Neuronal stem cell (in vitro differentiated cells): ENCODE results near the gene RAB11FIP5.

Experiments
- DNase-seq: peaks from one replicate; pipeline ENCODE4 v3.0.0-alpha.2; 2013; ENCODE audit warnings: low spot score
- H2AFZ ChIP-seq: one replicate; pipeline ENCODE4 v1.6.1; 2013; ENCODE audit warnings: mild to moderate bottlenecking, low read length, inconsistent platforms
- H2AK5ac ChIP-seq: 2 replicates; pipeline ENCODE4 v1.6.1; 2013; ENCODE audit warnings: low read depth, mild to moderate bottlenecking, inconsistent platforms, low read length, moderate library complexity, mixed read lengths
- H2BK120ac ChIP-seq: 2 replicates; pipeline ENCODE4 v1.6.1; 2013; ENCODE audit warnings: low read depth, mild to moderate bottlenecking, inconsistent platforms, low read length, moderate library complexity, mixed read lengths
- H2BK12ac ChIP-seq: one replicate; pipeline ENCODE4 v1.6.1; 2013; ENCODE audit warnings: low read length, inconsistent platforms
- H2BK15ac ChIP-seq: 2 replicates; pipeline ENCODE4 v1.6.1; 2013; ENCODE audit warnings: mild to moderate bottlenecking, low read length, inconsistent platforms, mixed read lengths
- H2BK5ac ChIP-seq: one replicate; pipeline ENCODE4 v1.6.1; 2013; ENCODE audit warnings: inconsistent platforms, mild to moderate bottlenecking, low read length, moderate library complexity
- H3K14ac ChIP-seq: one replicate; pipeline ENCODE4 v1.6.1; 2013; ENCODE audit warnings: low read length, inconsistent platforms
- H3K18ac ChIP-seq: 2 replicates; pipeline ENCODE4 v1.6.1; 2013; ENCODE audit warnings: low read length, inconsistent platforms
- H3K23ac ChIP-seq: 2 replicates; pipeline ENCODE4 v1.6.1; 2013; ENCODE audit warnings: low read depth, mild to moderate bottlenecking, mixed read lengths, low read length, inconsistent platforms; ENCODE audit not compliant: poor library complexity
- H3K27ac ChIP-seq: replicated peaks from 3 replicates; pipeline ENCODE4 v1.5.1; 2013; ENCODE audit warnings: low read length, inconsistent platforms
- H3K27me3 ChIP-seq, 3 experiments: 2 replicates each; pipeline ENCODE4 v1.6.1; 2013; ENCODE audit warnings: low read length in 3 of 3, mild to moderate bottlenecking in 2 of 3, inconsistent platforms in 1 of 3, low read depth in 1 of 3, mixed read lengths in 1 of 3, moderate library complexity in 1 of 3; ENCODE audit not compliant: control insufficient read depth in 3 of 3, insufficient read depth in 3 of 3
- H3K36me3 ChIP-seq, 2 donors: replicated peaks in 1 of 2; 2 replicates each; pipeline ENCODE4 v1.6.1; 2013; ENCODE audit warnings: low read length in 2 of 2; ENCODE audit not compliant: control insufficient read depth in 2 of 2, insufficient read depth in 2 of 2
- H3K4ac ChIP-seq: 2 replicates; pipeline ENCODE4 v1.6.1; 2013; ENCODE audit warnings: inconsistent platforms, mild to moderate bottlenecking, low read length, moderate library complexity
- H3K4me1 ChIP-seq, 2 donors: 1 replicate in 1 of 2; 2 replicates in 1 of 2; pipeline ENCODE4 v1.6.1; 2013; ENCODE audit warnings: low read length in 2 of 2, low read depth in 1 of 2; ENCODE audit not compliant: control insufficient read depth in 2 of 2, insufficient read depth in 1 of 2
- H3K4me2 ChIP-seq: one replicate; pipeline ENCODE4 v1.6.1; 2013; ENCODE audit warnings: mild to moderate bottlenecking, low read length, inconsistent platforms; ENCODE audit not compliant: insufficient read depth, poor library complexity, severe bottlenecking
- H3K4me3 ChIP-seq, 2 donors: 2 replicates each; pipeline ENCODE4 v1.5.1; 2013; ENCODE audit warnings: low read length in 2 of 2, mild to moderate bottlenecking in 2 of 2, inconsistent platforms in 1 of 2, moderate library complexity in 1 of 2
- H3K79me1 ChIP-seq: one replicate; pipeline ENCODE4 v1.6.1; 2013; ENCODE audit warnings: low read depth, mild to moderate bottlenecking, inconsistent platforms, low read length, moderate library complexity
- H3K9ac ChIP-seq: one replicate; pipeline ENCODE4 v1.6.1; 2013; ENCODE audit warnings: mild to moderate bottlenecking, low read depth, low read length, inconsistent platforms; ENCODE audit not compliant: poor library complexity
- H3K9me3 ChIP-seq, 2 donors: replicated peaks in 1 of 2; 2 replicates each; pipeline versions ENCODE3 to v1.6.1; 2013; ENCODE audit warnings: low read length in 2 of 2, mild to moderate bottlenecking in 2 of 2, inconsistent platforms in 1 of 2, low read depth in 1 of 2, mixed read lengths in 1 of 2, moderate library complexity in 1 of 2; ENCODE audit not compliant: control insufficient read depth in 2 of 2, insufficient read depth in 1 of 2
- H4K8ac ChIP-seq: one replicate; pipeline ENCODE4 v1.6.1; 2013; ENCODE audit warnings: low read depth, mild to moderate bottlenecking, inconsistent platforms, low read length, moderate library complexity
- H4K91ac ChIP-seq: one replicate; pipeline ENCODE4 v1.6.1; 2013; ENCODE audit warnings: low read length, low read depth, mild to moderate bottlenecking, inconsistent platforms; ENCODE audit not compliant: poor library complexity
- WGBS, 2 donors: extraction: QIAGEN DNeasy Blood & Tissue Kit; methylation state at CpG; one replicate each; pipeline ENCODE4 v1.1.7; 2013; ENCODE audit warnings: missing lambda C conversion rate in 2 of 2, mixed read lengths in 1 of 2; ENCODE audit not compliant: insufficient read length in 2 of 2, insufficient replicate concordance in 1 of 2; ENCODE audit errors: extremely low coverage in 2 of 2; 5-methylcytosine and 5-hydroxymethylcytosine counted together

RAB11FIP5 gene

GRCh38 chr2:73104933-73105332 lies 7.8 kb downstream of the RAB11FIP5 start:
- WGBS, 2 donors = no CpG with 5 or more reads among the region's 3 CpGs
- no peak overlapping the region for H2BK15ac ChIP-seq

DNA sequence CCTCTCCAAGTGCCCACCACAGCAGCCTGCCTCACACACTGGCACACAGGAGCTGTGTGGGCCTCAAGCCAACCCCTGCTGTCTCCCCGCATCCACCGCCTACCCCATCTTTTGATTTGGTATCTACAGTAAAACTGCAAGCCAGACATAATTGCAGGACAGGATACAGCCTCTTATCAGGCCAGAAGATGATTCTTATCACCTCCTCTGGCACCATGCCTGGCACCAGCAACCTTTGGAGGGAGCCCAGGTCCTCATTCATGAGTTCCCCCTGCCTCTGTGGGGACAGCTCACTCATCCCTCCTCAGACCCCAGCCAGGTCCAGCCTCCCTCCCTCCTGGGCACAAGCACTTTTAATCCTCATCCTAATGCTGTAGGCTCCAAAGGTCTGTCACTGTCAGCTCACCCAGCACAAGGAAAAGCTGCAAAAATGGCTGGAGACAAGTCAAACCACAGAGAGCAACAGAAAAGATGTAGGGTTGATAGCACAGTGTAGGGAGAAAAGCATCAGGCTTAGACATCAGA lies 9.7 kb downstream of the RAB11FIP5 start:
- no peak overlapping the region for H4K91ac ChIP-seq
- no peak overlapping the region for H3K18ac ChIP-seq
- no peak overlapping the region for H2BK12ac ChIP-seq
- H3K79me1 ChIP-seq = peaks cover 4% of the 10 kb centered on the region
- no peaks in the 10 kb centered on the region for H3K36me3 ChIP-seq
- H2BK120ac ChIP-seq = no peak overlapping the region
- H2AFZ ChIP-seq = no peak overlapping the region
- H3K9ac ChIP-seq = peak overlapping the region; percentile 57
- no peak overlapping the region for H3K14ac ChIP-seq
- H4K8ac ChIP-seq = no peak overlapping the region
- no peak overlapping the region for H2BK15ac ChIP-seq
- no peak overlapping the region for H3K4ac ChIP-seq
- no peak overlapping the region for H3K4me2 ChIP-seq
- no peaks in the 10 kb centered on the region for H3K9me3 ChIP-seq
- peaks cover 0 to 30% (median 0%) of the 10 kb centered on the region in 3 experiments for H3K27me3 ChIP-seq
- no peak overlapping the region for H2AK5ac ChIP-seq
- no peak overlapping the region for H3K27ac ChIP-seq
- peaks cover 0 to 6% of the 10 kb centered on the region in 2 donors for H3K4me1 ChIP-seq
- DNase-seq = no peak
- whole genome bisulfite sequencing, 2 donors = no CpG with 5 or more reads among the region's 2 CpGs
- no peak overlapping the region for H3K23ac ChIP-seq
- H2BK5ac ChIP-seq = no peak overlapping the region
- no peak overlapping the region for H3K4me3 ChIP-seq

More at GRCh38 chr2:73104933-73105332, 7.8 kb downstream of the RAB11FIP5 start:
- H2BK12ac ChIP-seq = no peak overlapping the region
- DNase-seq = no peak
- H3K14ac ChIP-seq = no peak overlapping the region
- no peak overlapping the region for H3K18ac ChIP-seq
- no peak overlapping the region for H3K23ac ChIP-seq
- H4K91ac ChIP-seq = no peak overlapping the region
- no peak overlapping the region for H2AK5ac ChIP-seq
- no peak overlapping the region for H3K4ac ChIP-seq
- no peak overlapping the region for H3K9ac ChIP-seq
- peaks cover 0 to 6% of the 10 kb centered on the region in 2 donors for H3K4me1 ChIP-seq
- no peak overlapping the region for H3K27ac ChIP-seq
- H3K79me1 ChIP-seq = peaks cover 4% of the 10 kb centered on the region
- no peak overlapping the region for H3K4me3 ChIP-seq
- H4K8ac ChIP-seq = no peak overlapping the region
- H3K9me3 ChIP-seq = no peaks in the 10 kb centered on the region
- H3K36me3 ChIP-seq = no peaks in the 10 kb centered on the region
- no peak overlapping the region for H3K4me2 ChIP-seq
- H2AFZ ChIP-seq = no peak overlapping the region
- H2BK5ac ChIP-seq = no peak overlapping the region
- no peak overlapping the region for H2BK120ac ChIP-seq
- peaks cover 0 to 30% (median 0%) of the 10 kb centered on the region in 3 experiments for H3K27me3 ChIP-seq

DNA sequence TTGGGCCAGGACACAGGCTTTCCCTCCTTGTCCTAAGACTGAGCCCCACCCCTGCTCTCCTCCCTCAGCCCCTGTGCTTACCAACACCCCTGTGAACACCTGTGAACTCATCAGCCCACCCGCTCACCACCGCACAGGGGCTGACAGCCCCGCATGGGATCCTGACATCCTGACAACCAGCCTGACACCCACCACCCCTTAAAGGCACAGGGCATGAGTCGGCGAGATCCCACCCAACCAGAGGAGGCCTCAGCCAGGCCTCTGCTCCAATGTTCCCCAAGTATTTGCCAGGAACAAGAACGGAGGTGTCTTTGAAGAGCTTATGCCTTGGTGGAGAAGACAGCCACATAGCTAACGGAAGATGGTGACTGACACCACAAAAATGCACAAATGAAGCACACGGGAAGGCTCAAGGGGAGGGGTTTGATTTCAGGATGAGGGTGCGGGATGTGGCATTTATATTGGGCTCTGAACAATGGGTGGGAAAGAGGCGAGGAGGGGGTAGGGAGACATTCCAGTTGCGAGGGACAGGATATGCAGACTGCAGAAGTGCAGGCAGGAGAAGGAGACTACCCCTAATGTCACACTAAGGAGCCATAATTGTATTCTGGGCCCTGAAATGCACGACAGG lies 11.0 kb downstream of the RAB11FIP5 start:
- Histone ChIP-seq H3K79me1 (peaks cover 4% of the 10 kb centered on the region), H3K14ac (no peak overlapping the region), H2BK5ac (no peak overlapping the region), H2AFZ (no peak overlapping the region), H3K4me1 (peaks cover 0 to 6% of the 10 kb centered on the region in 2 donors), H3K4me2 (no peak overlapping the region), H3K9ac (peak overlapping the region; percentile 61), H3K36me3 (no peaks in the 10 kb centered on the region), H2BK15ac (no peak overlapping the region), H4K8ac (no peak overlapping the region), H3K4ac (no peak overlapping the region), H2BK12ac (no peak overlapping the region), H3K27me3 (peaks cover 0 to 24% (median 0%) of the 10 kb centered on the region in 3 experiments), H3K27ac (no peak overlapping the region), H3K23ac (peak overlapping the region; percentile 36), H4K91ac (no peak overlapping the region), H3K4me3 (no peak overlapping the region), H2BK120ac (no peak overlapping the region), H3K18ac (peak overlapping the region; percentile 24), H2AK5ac (peak overlapping the region; percentile 7), H3K9me3 (no peaks in the 10 kb centered on the region)
- no peak for DNase-seq
- no CpG with 5 or more reads among the region's 12 CpGs for WGBS, 2 donors

- H2AK5ac ChIP-seq = no peak overlapping the region
- no peak overlapping the region for H3K27ac ChIP-seq
- H2BK5ac ChIP-seq = no peak overlapping the region
- H3K4me3 ChIP-seq = no peak overlapping the region
- no peak overlapping the region for H3K14ac ChIP-seq
- no peak overlapping the region for H4K91ac ChIP-seq
- H3K79me1 ChIP-seq = peaks cover 4% of the 10 kb centered on the region
- no peaks in the 10 kb centered on the region for H3K36me3 ChIP-seq
- H3K4ac ChIP-seq = no peak overlapping the region
- no peaks in the 10 kb centered on the region for H3K9me3 ChIP-seq
- no peak overlapping the region for H4K8ac ChIP-seq
- no CpG with 5 or more reads among the region's 4 CpGs for WGBS, 2 donors
- H3K23ac ChIP-seq = no peak overlapping the region
- H3K9ac ChIP-seq = no peak overlapping the region
- no peak for DNase-seq
- H3K18ac ChIP-seq = no peak overlapping the region
- no peak overlapping the region for H2BK120ac ChIP-seq
- H2AFZ ChIP-seq = no peak overlapping the region
- peaks cover 0 to 27% (median 0%) of the 10 kb centered on the region in 3 experiments for H3K27me3 ChIP-seq
- H2BK12ac ChIP-seq = no peak overlapping the region
- H3K4me1 ChIP-seq = peaks cover 0 to 6% of the 10 kb centered on the region in 2 donors
- H2BK15ac ChIP-seq = no peak overlapping the region
- H3K4me2 ChIP-seq = no peak overlapping the region
Observed at GRCh38 chr2:73100956-73101355, 11.8 kb downstream of the RAB11FIP5 start.
